AG08396 (cell line): ENCODE measurements around the gene SLIT1.

ENCODE experiments used
- DNase-seq: peaks from one replicate; pipeline ENCODE4 v3.0.0; 2012; ENCODE audit warnings: low spot score, mixed read lengths

Gene SLIT1

GRCh38 chr10:97063271-97063982 lies 122.3 kb downstream of the SLIT1 start:
- no peak for DNase-seq

- no peak for DNase-seq
Measured at GRCh38 chr10:97062456-97062855, 123.3 kb downstream of the SLIT1 start.

GRCh38 chr10:97062046-97062445 lies 123.7 kb downstream of the SLIT1 start:
- no peak for DNase-seq

GRCh38 chr10:97061423-97061822 lies 124.3 kb downstream of the SLIT1 start:
- DNase-seq, result no peak

- DNase-seq, result no peak
Measured at GRCh38 chr10:97060441-97061084, 125.2 kb downstream of the SLIT1 start.

GRCh38 chr10:97059872-97060205 lies 125.9 kb downstream of the SLIT1 start:
- no peak for DNase-seq

- no peak for DNase-seq
Measured at GRCh38 chr10:97059006-97059871, 126.5 kb downstream of the SLIT1 start.

GRCh38 chr10:97058521-97058920 lies 127.2 kb downstream of the SLIT1 start:
- no peak for DNase-seq

GRCh38 chr10:97057491-97058235 lies 128.1 kb downstream of the SLIT1 start:
- DNase-seq, result no peak

GRCh38 chr10:97056003-97056630 lies 129.6 kb downstream of the SLIT1 start:
- DNase-seq, result no peak

- DNase-seq, result no peak
Measured at GRCh38 chr10:97053276-97053675, 132.5 kb downstream of the SLIT1 start.

- no peak for DNase-seq
Measured at GRCh38 chr10:97050956-97051496, 134.7 kb downstream of the SLIT1 start.

- no peak for DNase-seq
Measured at GRCh38 chr10:97050205-97050745, 135.5 kb downstream of the SLIT1 start.

- DNase-seq, result no peak
Measured at GRCh38 chr10:97049670-97050069, 136.1 kb downstream of the SLIT1 start.

- DNase-seq, result no peak
Measured at GRCh38 chr10:97048649-97049427, 136.9 kb downstream of the SLIT1 start.

- DNase-seq, result no peak
Measured at GRCh38 chr10:97047788-97048187, 138.0 kb downstream of the SLIT1 start.

GRCh38 chr10:97047083-97047736 lies 138.5 kb downstream of the SLIT1 start:
- DNase-seq, result no peak

- DNase-seq, result no peak
Measured at GRCh38 chr10:97046456-97047082, 139.2 kb downstream of the SLIT1 start.

GRCh38 chr10:97043563-97043855 lies 142.2 kb downstream of the SLIT1 start:
- DNase-seq, result no peak
